ENCODE measurements around the gene SPATA18. TPM values are rescaled to one million over a fixed set of nuclear protein-coding genes. Genes with fewer than 3 reads are reported as not detected.

Gene SPATA18
- total and polyA plus RNA-seq, 2 of the 8 experiments (the other 6 are each of a cell fraction or from before 2014, with no cell fraction given) = 1.4 to 2.4 TPM

DNA sequence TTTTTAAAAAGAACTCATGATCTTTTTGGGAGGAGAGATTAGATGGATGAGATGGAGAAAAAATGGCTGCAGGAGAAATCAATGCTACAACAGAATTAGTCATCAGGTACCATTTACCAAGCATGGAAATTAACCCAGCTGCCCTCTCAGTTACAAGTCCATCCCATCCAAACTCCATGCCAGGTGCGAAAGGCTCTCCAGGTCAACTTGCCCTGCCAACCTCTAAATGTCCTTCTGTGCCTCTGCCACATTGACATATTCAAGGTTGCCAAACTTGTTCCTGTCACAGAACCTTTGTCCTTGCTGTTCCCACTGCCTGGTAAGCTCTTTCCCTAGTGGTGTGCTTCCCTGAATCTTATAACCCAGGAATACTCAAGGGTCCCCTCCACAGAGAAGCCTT, 7.2 kb downstream of the SPATA18 start:
- Histone ChIP-seq H3K36me3 (ENCODE audit: control insufficient read depth in 2 of 4, insufficient read depth in 4 of 4, low read length in 3 of 4) (no peaks in the 10 kb centered on the region), H2BK5ac (ENCODE audit: low read depth, low read length) (no peak overlapping the region), H3K9ac (replicated peaks in 1 of 4; ENCODE audit: extremely low read depth in 1 of 4, low read depth in 3 of 4, low read length in 3 of 4) (no peak overlapping the region), H3K4me3 (ENCODE audit: extremely low read depth in 1 of 4, insufficient read depth in 2 of 4, low read depth in 3 of 4, low read length in 4 of 4) (no peak overlapping the region), H3K79me2 (ENCODE audit: control insufficient read depth in 1 of 2, insufficient read depth in 2 of 2, low read length in 2 of 2) (no peaks in the 10 kb centered on the region), H3K9me3 (ENCODE audit: insufficient read depth in 2 of 2, low read depth in 1 of 2, low read length in 1 of 2) (no peaks in the 10 kb centered on the region), H4K91ac (replicated peaks; ENCODE audit: insufficient read length, low read length) (no peak overlapping the region), H3K79me1 (ENCODE audit: low read depth, low read length) (no peaks in the 10 kb centered on the region), H2AFZ (ENCODE audit: low read length) (no peak overlapping the region), H2AK5ac (ENCODE audit: low read depth, low read length) (no peak overlapping the region), H2BK12ac (ENCODE audit: low read depth, low read length) (no peak overlapping the region), H3K56ac (replicated peaks; ENCODE audit: insufficient read length, low read depth, low read length) (no peak overlapping the region), H3K4ac (replicated peaks; ENCODE audit: insufficient read length, low read depth, low read length) (no peak overlapping the region), H4K5ac (ENCODE audit: insufficient read length, low read depth, low read length) (no peak overlapping the region), H3K23ac (ENCODE audit: insufficient read length) (no peak overlapping the region), H3K27ac (ENCODE audit: low read depth, low read length) (no peak overlapping the region), H4K20me1 (replicated peaks in 1 of 2; ENCODE audit: control insufficient read depth in 1 of 2, insufficient read depth in 2 of 2, low read length in 2 of 2) (peaks cover 0 to 1% of the 10 kb centered on the region in 2 experiments), H3K4me2 (ENCODE audit: insufficient read depth in 1 of 2, low read depth in 2 of 2, low read length in 2 of 2) (no peak overlapping the region), H3K27me3 (replicated peaks in 1 of 4; ENCODE audit: control insufficient read depth in 3 of 4, extremely low read depth in 1 of 4, insufficient read depth in 3 of 4, low read length in 3 of 4) (no peaks in the 10 kb centered on the region; a peak in 2 of 7 replicates), H2BK15ac (ENCODE audit: low read length) (no peak overlapping the region), H3K14ac (ENCODE audit: insufficient read length) (no peak overlapping the region), H3K4me1 (replicated peaks in 1 of 4; ENCODE audit: control insufficient read depth in 3 of 4, insufficient read depth in 4 of 4, low read length in 3 of 4) (no peaks in the 10 kb centered on the region), H2BK20ac (ENCODE audit: low read length) (no peak overlapping the region), H3K18ac (ENCODE audit: extremely low read depth, low read length) (no peak overlapping the region), H3K23me2 (ENCODE audit: low read depth, low read length) (no peaks in the 10 kb centered on the region), H2BK120ac (replicated peaks; ENCODE audit: low read depth, low read length) (no peak overlapping the region), H4K8ac (ENCODE audit: extremely low read depth, insufficient read depth, low read length) (no peak overlapping the region)
- no peak for FAIRE-seq
- ChIA-PET CTCF (ENCODE audit: partially characterized antibody) (interaction anchor here (1.3 kb wide), 1 partner anchor 145 kb away, joined by 4 read pairs; no protein-coding TSS in a partner anchor), POLR2A (ENCODE audit: partially characterized antibody) (interaction anchor here (1.2 kb wide), 1 partner anchor 654 kb away, joined by 3 read pairs; no protein-coding TSS in a partner anchor)
- DNase-seq (ENCODE audit: low read depth in 1 of 2, low spot score in 2 of 2) = no peak
- no peak for TF ChIP-seq CBX8 (IDR thresholded peaks at IDR 0.05; ENCODE audit: borderline replicate concordance, low read depth, low read length)
- no peak for TF ChIP-seq EZH2 (IDR thresholded peaks at IDR 0.05; ENCODE audit: low read depth, low read length, severe bottlenecking)
- TF ChIP-seq NRF1 (IDR thresholded peaks at IDR 0.05; ENCODE audit: low read depth, low read length) = no peak
- 89% methylated on average over 1 of the region's 1 CpG; no CpG with 5 or more reads in 1 of the 2 experiments for WGBS, 2 experiments (ENCODE audit: extremely low coverage in 1 of 2, insufficient coverage in 1 of 2, insufficient read length in 1 of 2, insufficient replicate concordance in 2 of 2, low coverage in 1 of 2, low lambda C conversion rate in 2 of 2, missing lambda C conversion rate in 1 of 2)

Data from H1 (cell line).